ENCODE results near the gene TMEM235. TPM values are rescaled to one million over a fixed set of nuclear protein-coding genes. Genes with fewer than 3 reads are reported as not detected.
A peak's percentile ranks its signal among the peaks of the same experiment; 100 is the strongest.

Gene TMEM235
- total and polyA plus RNA-seq, 2 experiments from 2014 or later, result not detected

- no peak for TF ChIP-seq EZH2 (IDR thresholded peaks at IDR 0.05; ENCODE audit: low read depth, unreplicated experiment)
- TF ChIP-seq NANOG (IDR thresholded peaks at IDR 0.05; ENCODE audit: borderline replicate concordance), result no peak
- TF ChIP-seq ZNF331 (CRISPR knock-in tag; IDR thresholded peaks at IDR 0.05; ENCODE audit: low read depth), result no peak
- TF ChIP-seq POLR2AphosphoS5 (IDR thresholded peaks at IDR 0.05; ENCODE audit: low read depth), result no peak
- TF ChIP-seq JUNB (IDR thresholded peaks at IDR 0.05; ENCODE audit: unreplicated experiment), result no peak
- TF ChIP-seq STAT1 (IDR thresholded peaks at IDR 0.05; ENCODE audit: unreplicated experiment), result no peak
- TF ChIP-seq, protein P1, sequence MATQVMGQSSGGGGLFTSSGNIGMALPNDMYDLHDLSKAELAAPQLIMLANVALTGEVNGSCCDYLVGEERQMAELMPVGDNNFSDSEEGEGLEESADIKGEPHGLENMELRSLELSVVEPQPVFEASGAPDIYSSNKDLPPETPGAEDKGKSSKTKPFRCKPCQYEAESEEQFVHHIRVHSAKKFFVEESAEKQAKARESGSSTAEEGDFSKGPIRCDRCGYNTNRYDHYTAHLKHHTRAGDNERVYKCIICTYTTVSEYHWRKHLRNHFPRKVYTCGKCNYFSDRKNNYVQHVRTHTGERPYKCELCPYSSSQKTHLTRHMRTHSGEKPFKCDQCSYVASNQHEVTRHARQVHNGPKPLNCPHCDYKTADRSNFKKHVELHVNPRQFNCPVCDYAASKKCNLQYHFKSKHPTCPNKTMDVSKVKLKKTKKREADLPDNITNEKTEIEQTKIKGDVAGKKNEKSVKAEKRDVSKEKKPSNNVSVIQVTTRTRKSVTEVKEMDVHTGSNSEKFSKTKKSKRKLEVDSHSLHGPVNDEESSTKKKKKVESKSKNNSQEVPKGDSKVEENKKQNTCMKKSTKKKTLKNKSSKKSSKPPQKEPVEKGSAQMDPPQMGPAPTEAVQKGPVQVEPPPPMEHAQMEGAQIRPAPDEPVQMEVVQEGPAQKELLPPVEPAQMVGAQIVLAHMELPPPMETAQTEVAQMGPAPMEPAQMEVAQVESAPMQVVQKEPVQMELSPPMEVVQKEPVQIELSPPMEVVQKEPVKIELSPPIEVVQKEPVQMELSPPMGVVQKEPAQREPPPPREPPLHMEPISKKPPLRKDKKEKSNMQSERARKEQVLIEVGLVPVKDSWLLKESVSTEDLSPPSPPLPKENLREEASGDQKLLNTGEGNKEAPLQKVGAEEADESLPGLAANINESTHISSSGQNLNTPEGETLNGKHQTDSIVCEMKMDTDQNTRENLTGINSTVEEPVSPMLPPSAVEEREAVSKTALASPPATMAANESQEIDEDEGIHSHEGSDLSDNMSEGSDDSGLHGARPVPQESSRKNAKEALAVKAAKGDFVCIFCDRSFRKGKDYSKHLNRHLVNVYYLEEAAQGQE (IDR thresholded peaks at IDR 0.05; ENCODE audit: unreplicated experiment), result no peak
- TF ChIP-seq CREB1 (CRISPR knock-in tag; IDR thresholded peaks at IDR 0.05; ENCODE audit: low read depth), result no peak
- no peak for TF ChIP-seq CTCF (conservative IDR thresholded peaks at IDR 0.05; ENCODE audit: low read depth in 2 of 2)
- TF ChIP-seq ZNF114 (CRISPR knock-in tag; IDR thresholded peaks at IDR 0.05), result no peak
- no peak for TF ChIP-seq ETS1 (IDR thresholded peaks at IDR 0.05)
- TF ChIP-seq EZH2phosphoT487 (IDR thresholded peaks at IDR 0.05; ENCODE audit: unreplicated experiment), result no peak
These were observed 34.8 kb downstream of the TMEM235 start (continued) for GRCh38 chr17:78266231-78266631.

- Mint-ChIP-seq H3K27me3 (ENCODE audit: insufficient read depth, low read depth, poor library complexity) (peaks cover 11% of the 10 kb centered on the region), H3K9me3 (no peaks in the 10 kb centered on the region), H3K4me3 (no peak overlapping the region), H3K27ac (no peak overlapping the region), H3K4me1 (peaks cover 67% of the 10 kb centered on the region), H3K36me3 (ENCODE audit: low read depth) (no peaks in the 10 kb centered on the region)
- H3K27me3 ChIP-seq (ENCODE audit: insufficient read depth), result no peaks in the 10 kb centered on the region
- ATAC-seq, result no peak
- H3K4me2 ChIP-seq, result no peak overlapping the region; the same call in 1 of the 2 replicates
- H4K20me1 ChIP-seq (replicated peaks; ENCODE audit: insufficient read depth), result no peaks in the 10 kb centered on the region
- no peaks in the 10 kb centered on the region for H3K36me3 ChIP-seq (ENCODE audit: insufficient read depth)
- H3K27ac ChIP-seq (ENCODE audit: low read depth), result no peak overlapping the region
- H3K4me1 ChIP-seq (ENCODE audit: insufficient read depth), result peaks cover 54% of the 10 kb centered on the region
- DNase-seq (ENCODE audit: low spot score), result no peak
- H3K9me2 ChIP-seq (ENCODE audit: insufficient read depth), result no peaks in the 10 kb centered on the region
- H3K79me2 ChIP-seq (replicated peaks; ENCODE audit: insufficient read depth), result no peaks in the 10 kb centered on the region
- no peak overlapping the region for H3K4me3 ChIP-seq
- peaks cover 3% of the 10 kb centered on the region; the same call in 1 of the 2 replicates for H3F3A ChIP-seq (replicated peaks; ENCODE audit: low read depth)
- 0 out of 2 replicates have a peak overlapping the region, but pooled peaks have one; percentile 85 for H2AFZ ChIP-seq
- no peak for TF ChIP-seq NANOG (IDR thresholded peaks at IDR 0.05; ENCODE audit: borderline replicate concordance)
- no peak for TF ChIP-seq ZNF331 (CRISPR knock-in tag; IDR thresholded peaks at IDR 0.05; ENCODE audit: low read depth)
- no peak for TF ChIP-seq JUNB (IDR thresholded peaks at IDR 0.05; ENCODE audit: unreplicated experiment)
- TF ChIP-seq STAT1 (IDR thresholded peaks at IDR 0.05; ENCODE audit: unreplicated experiment), result no peak
- no peak for TF ChIP-seq CREB1 (CRISPR knock-in tag; IDR thresholded peaks at IDR 0.05; ENCODE audit: low read depth)
- TF ChIP-seq CTCF (conservative IDR thresholded peaks at IDR 0.05; ENCODE audit: low read depth in 2 of 2), result no peak
- TF ChIP-seq EZH2 (IDR thresholded peaks at IDR 0.05; ENCODE audit: low read depth, unreplicated experiment), result no peak
These were observed 35.3 kb downstream of the TMEM235 start for GRCh38 chr17:78266771-78267170.
